Dermis blood vessel endothelial cell (primary cell): ENCODE results near the gene SDS. TPM values are rescaled to one million over a fixed set of nuclear protein-coding genes. Genes with fewer than 3 reads are reported as not detected.
A peak's percentile ranks its signal among the peaks of the same experiment; 100 is the strongest.

Experiments used
- DNase-seq: peaks from one replicate; pipeline ENCODE4 v3.0.0; 2010
- total RNA-seq: library from RNA; depleted of rRNA; stranded (reverse); fragments of >200 nt; gene quantifications from 2 replicates; pipeline ENCODE4 v1.2.3, GENCODE V29; 2014

The SDS gene, protein sequence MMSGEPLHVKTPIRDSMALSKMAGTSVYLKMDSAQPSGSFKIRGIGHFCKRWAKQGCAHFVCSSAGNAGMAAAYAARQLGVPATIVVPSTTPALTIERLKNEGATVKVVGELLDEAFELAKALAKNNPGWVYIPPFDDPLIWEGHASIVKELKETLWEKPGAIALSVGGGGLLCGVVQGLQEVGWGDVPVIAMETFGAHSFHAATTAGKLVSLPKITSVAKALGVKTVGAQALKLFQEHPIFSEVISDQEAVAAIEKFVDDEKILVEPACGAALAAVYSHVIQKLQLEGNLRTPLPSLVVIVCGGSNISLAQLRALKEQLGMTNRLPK
- not detected in 2 replicates for total RNA-seq

DNA sequence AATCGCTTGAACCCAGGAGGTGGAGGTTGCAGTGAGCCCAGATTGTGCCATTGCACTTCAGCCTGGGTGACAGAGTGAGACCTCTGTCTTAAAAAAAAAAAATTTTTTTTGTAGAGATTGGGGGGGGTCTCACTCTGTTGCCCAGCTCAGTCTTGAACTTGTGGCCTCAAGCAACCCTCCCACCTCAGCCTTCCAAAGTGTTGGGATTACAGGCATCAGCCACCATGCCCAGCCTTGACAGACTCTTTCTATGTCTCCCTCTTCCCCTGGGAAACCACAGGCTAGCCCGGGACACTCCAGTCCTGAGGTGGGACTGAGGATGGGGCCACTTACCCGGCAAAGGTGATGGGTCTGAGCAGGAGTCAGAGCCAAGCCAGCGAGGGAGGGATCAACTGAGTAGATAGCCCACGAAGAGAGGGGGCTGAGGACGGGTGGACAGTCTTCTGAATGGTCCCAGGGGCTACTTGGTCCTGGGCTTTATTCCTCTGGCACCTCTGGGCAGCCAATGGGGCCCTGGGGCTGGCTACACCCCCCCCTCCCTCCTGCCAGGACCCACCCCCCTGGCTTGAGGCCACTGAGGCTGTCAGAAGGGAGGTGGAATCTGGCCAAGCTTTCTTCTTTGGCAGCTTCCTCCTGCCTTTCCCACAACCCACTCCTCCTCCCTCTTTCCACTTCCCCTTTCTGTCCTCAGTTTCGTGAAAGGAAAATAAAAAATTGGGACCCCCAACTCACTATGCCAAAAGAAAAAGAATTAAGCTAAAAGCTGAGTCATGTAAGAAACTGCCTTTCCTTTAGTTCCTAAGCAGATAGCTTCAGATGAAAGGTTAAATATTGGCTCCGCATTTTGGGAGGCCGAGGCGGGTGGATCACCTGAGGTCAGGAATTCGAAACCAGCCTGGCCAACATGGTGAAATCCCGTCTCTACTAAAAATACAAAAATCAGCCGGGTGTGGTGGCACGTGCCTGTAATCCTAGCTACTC lies at the start of gene SDS:
Gene SDS (minus strand): TSS at position 453 of the 981 bp plus-strand sequence. CDS start 4,179 bp downstream, outside the sequence.
- DNase-seq, result peak; percentile 34

DNA sequence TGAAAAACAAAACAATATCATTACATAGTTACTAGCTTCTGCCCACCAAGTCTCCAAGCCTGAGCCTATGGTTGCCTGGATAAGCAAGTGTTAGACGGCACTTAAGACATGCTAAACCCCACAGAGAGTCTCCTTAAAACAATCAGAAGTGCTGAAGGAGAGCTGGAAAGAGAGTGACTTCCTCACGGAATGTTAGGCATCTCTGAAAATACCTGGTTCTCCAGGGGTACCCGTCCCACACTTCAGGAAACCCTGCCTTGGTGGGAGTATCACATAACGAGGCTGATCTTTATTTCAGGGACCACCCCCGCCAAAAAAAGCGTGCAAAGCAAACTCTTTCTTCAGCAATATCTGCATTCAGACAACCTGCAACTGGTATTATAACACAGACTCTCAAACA lies 49.6 kb upstream of the SDS start:
- no peak for DNase-seq

DNA sequence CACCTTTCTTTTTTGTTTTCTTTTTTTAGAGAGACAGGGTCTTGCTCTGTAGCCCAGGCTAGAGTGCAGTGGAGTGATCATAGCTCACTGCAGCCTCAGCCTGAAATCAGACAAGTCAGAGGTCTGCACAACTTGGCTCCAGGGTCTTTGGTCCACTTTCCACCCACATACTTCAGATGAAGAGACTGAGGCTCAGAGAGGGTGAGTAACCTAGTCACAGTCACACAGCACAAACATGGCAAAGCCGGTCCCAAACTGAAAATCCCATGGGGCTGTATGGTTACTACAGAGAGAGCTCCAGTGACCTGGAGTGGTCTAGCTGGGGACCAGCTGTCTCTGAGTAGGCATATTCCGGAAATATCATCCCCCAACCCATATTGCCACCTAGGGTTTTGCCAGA lies 48.8 kb upstream of the SDS start:
- DNase-seq, result no peak

DNA sequence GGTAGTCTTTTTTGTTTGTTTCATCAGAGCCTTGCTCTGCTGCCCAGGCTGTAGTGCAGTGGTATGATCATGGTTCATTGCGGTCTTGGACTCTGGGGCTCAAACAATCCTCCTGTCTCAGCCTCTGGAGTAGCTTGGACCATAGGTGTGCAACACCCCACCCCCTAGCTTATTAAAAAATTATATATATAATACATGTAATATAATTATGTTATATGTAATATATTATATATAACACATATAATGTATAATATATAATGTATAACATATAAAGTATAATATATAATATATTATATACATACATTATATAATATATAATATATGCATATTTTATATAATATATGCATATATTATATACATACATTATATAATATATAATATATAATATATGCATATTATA lies 46.2 kb upstream of the SDS start:
- DNase-seq, result no peak

DNA sequence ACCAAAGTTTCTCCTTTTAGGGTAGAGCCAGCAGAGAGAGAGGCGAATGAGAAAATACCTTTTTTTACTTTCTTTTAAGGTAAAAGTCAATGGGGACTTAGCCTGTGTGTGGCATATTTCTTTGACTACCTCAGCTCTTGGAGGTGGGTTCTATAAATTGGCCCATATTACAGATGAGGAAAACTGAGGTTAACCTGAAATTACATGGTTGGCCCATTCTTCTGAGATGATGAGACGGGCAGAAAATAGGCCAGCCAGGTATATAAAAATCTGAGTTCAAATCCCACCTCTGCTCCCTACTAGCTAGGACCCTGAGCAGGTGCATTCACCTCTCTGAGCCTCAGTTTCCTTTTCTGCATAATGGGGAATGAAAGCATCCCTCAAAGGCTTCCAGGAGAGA lies 45.6 kb upstream of the SDS start:
- no peak for DNase-seq

DNA sequence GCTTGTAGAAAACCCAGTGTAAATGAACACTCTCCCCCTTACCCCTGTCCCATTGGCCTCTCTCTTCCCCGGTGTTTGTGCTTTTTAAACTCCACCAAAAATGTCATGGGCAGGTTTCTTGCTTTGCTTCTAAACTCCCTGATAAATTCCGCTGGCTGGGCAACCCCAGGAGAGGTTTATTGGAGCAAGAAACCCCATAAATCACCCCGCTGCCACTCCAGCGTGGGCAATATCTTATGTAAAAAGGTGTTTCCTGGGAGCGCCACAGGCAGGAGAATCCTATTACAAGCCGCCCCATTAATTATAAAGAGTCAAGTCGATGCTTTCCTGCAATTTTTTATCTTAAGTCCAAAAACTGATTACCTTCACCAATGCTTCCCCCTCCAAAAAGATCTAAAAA lies 45.2 kb upstream of the SDS start:
- DNase-seq, result no peak

DNA sequence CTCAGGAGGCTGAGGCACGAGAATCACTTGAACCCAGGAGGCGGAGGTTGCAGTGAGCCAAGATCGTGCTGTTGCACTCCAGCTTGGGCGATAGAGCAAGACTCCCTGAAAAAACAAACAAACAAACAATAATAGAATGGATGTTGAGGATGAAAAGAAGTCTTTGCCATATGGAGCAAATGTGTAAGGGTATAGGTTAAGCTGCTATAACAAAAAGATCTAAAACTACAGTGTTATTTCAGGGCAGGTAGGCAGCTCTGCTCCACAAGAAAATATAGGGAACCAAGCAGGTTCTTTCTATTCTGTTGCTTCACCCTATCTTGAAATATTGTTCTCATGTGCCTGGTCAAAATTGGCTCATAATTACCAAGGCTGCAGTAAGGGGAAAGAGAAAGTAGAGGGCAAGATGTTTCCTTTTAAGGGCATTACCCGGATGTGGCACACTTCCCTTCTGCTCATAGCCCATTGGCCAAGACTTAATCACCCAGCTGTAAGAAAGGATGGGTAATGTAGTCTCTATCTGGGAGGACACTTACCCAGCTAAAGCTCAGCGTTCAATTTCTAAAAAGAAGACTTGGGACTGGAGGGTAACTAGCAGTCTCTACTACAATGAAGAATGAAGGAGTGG lies 42.0 kb upstream of the SDS start:
- DNase-seq, result peak; percentile 25

DNA sequence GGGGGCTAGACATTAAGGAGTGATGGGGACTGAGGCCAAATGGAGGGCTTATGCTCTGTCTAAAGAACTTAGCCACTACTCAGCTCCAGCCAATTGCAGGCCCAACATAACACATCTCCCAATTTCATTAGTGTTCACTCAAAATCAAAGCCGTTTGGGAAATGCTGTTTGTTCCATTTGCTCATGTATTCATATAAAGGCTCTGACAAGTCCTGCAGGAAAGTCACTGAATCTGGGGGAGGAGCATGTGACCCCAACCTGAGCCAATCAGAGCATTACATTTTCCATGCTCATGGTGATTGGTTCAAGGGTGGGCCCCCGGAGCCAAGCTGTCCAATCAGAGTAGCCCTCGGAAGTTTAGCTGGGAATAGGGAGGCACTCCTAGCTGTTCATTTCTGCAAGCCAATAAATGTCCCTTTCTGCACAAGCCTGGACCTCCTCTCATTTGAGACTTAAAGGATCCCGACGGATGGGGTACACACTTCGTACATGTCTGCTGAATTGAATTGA lies 39.4 kb upstream of the SDS start:
- DNase-seq, result no peak

DNA sequence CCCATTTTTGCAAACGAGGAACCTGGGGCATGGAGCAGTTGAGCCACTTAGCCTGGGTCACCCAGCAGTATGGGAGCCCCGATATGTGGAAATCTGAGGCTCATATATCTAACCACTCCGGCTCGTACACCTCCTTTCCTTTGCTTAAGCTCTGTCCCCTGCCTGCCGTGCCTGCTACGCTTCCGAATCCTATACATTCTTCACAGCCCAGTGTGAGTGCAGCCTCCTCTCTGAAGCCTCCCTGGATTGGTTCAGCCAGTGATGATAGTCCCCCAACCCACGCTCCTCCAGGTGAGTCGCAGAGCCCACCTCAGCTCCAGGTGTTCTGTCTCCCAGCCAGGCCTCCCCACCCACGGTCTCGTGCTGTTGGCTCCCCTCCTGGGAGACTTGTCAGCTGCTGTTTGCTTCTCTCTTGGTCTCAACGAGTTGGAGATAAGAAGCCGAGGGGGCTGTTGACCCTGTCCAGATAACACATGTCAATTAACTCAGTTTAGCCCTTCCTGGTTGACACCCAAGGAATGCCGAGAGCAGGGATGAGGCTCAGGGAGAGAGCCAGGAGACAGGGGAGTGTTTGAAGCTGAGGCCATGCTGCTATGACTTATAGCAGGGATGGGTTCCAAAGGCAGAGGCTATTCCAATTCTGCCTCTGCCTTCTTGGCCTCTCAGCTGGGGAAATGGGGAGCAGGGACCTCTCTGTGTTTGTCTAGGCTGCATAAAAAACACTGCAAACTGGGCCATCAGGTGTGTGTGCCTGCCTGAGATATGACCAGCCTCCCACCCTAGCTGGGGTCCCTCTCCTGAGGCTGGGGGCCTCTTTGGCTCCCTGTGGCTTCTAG lies 37.5 kb upstream of the SDS start:
- DNase-seq, result no peak

DNA sequence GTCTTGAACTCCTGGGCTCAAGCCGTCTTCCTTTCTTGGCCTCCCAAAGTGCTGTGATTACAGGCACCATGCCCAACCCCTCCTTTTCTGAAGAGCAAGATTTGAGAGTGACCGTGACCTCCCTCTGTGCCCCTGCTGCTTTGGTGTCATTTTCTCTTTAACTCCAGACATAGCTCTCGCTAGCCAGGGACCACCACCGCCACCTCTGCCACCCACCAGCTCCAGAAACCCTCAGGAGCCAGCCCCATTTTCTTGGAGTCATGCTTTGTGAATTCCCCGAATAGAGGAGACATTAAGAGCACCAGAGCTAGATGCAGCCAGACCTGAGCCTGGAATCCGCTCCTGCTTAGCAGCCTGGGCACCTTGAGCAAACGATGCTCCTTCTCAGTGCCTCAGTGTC lies 36.6 kb upstream of the SDS start:
- no peak for DNase-seq

DNA sequence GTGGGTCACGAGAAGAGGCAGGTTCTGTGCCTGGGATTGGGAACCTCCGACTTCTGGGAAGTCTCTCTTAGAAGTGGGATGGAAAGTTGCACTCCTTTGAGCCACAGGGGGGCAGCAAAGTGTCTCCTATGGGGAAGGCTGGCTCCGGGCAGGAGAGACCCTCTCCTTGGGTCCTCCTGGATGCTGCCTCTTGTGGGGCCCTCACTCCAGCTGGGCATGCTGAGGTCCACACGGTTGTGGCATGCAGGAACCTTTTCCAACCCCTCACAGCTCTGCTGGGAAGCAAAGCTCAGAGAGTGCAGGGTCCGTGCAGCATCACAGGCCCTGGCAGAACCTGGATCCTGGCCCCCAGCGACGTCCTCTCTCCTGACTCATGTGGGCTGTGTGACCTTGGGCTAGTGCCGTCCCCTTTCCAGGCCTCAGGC lies 35.9 kb upstream of the SDS start:
- peak; percentile 68 for DNase-seq

DNA sequence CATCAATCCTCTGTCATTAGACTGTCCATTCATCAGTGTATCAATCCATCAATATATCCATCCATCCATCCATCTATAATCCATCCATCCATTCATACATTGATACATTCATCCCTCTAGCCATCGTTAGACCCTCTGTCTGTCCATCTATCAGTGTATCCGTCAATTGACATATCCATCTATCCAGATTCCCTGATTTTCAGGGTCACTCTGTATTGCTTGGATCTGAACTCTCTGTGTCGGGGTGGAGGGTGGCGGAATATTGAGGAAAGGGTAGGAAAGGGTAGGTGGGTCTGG lies 35.6 kb upstream of the SDS start:
- no peak for DNase-seq

DNA sequence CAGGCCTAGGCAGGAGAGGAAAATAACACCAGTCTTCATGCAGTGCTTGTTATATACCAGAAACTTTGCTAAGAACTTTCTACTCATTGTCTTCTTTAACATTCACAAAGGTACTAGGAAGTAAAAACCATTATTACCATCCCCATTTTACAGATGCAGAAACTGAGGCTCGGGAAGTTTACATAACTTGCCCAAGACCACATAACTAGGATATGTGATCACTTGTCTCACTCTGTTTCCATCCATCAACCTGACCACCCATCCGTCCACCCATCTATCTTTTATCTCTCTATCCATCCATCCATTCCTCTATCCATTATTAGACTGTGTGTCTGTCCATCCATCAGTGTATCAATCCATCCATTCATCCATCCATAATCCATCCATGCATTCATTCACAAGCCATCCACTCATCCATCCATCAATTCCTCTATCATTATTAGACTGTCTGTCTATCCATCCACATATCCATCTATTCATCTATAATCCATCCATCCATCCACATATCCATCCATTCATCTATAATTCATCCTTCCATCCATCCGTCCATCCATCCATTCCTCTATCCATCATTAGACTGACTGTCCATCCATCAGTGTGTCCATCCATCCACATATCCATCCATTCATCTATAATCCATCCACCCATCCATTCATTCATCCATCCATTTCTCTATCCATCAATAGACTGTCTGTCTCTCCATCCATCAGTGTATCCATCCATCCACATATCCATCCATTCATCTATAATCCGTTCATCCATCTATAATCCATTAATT lies 35.0 kb upstream of the SDS start:
- DNase-seq, result no peak

DNA sequence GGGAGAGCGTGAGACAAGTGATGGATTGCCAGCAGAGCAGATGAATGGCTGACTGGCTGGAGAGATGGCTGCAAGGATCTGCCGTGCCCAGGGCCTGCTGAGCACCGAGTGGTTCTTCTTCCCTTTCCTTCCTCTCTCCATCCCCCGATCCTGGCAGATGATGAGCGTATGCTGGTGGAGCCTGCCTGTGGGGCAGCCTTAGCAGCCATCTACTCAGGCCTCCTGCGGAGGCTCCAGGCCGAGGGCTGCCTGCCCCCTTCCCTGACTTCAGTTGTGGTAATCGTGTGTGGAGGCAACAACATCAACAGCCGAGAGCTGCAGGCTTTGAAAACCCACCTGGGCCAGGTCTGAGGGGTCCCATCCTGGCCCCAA lies 34.0 kb upstream of the SDS start:
- DNase-seq, result no peak

DNA sequence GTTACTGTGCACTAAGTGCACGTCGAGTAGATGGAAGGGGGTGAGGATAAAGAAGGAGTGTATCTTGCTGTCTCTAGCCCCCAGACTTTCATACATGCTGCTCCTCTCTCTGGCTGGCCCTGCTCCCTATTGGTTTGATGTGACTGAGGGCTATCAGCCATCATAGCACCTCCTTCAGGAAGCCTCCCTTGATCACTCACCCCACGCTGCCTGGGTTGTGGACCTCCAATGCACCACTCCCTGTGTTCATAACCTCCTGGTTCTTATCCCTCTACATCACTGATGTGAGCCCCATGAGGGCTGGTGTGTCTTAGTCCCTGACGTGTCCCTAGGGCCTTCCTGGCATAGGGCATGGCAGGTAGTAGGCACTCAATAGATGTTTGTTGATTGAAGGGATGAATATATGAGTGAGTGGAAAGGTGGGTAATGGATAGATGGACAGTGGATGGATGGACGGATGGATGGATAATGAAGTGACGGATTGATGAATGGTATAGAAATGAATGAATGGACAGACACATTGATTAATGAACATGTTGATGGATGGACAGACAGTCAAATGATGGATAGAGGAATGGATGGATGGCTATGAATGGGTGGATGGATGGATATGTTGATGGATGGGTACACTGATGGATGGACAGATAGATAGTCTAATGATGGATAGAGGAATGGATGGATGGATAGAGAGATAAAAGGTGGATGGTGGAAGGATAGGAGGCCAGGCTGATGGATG lies 33.5 kb upstream of the SDS start:
- no peak for DNase-seq

DNA sequence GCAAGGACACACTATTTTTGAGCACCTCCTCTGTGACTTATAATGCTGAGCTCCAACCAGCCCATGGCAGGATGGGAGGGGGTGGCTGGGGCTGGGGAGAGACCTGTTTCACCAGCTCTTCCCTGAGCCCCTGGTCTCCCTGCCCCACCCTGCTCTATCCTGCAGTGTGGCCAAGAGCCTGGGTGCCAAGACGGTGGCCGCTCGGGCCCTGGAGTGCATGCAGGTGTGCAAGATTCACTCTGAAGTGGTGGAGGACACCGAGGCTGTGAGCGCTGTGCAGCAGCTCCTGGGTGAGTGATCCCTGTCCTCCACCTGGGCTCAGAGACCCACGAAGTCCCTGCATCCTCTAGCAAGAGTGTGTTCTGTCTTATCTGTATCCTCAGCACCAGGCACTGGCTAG lies 32.9 kb upstream of the SDS start:
- DNase-seq, result no peak

DNA sequence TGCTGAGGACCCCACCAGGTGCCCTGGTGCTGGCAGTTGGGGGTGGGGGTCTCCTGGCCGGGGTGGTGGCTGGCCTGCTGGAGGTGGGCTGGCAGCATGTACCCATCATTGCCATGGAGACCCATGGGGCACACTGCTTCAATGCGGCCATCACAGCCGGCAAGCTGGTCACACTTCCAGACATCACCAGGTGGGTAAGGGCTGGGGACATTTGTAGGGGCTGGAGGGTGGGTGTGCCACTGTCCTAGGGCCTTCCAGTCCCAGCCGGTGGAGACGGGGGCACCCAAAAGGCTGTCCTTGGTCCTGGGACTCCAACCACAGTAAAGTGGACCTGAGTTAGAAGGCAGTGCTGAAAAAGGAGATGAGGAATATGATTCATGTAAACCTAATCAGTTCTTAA lies 31.7 kb upstream of the SDS start:
- DNase-seq, result no peak

DNA sequence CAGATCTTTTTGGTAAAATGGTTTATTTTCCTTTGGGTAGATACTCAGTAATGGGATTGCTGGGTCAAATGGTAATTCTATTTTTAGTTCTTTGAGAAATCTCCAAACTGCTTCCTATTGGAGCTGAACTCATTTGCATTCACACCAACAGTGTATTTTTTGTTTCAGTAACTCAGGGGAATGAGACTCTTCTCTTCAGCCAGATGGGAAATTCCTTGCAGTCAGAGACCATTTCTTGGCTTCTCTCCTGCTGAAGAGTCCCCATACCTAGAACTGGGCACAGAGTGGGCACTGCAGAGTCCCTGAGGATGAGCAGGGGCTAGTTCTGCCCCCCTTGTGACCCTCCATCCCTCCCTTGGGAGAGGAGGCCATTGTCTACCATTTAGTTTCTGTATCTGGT lies 29.3 kb upstream of the SDS start:
- DNase-seq, result no peak

DNA sequence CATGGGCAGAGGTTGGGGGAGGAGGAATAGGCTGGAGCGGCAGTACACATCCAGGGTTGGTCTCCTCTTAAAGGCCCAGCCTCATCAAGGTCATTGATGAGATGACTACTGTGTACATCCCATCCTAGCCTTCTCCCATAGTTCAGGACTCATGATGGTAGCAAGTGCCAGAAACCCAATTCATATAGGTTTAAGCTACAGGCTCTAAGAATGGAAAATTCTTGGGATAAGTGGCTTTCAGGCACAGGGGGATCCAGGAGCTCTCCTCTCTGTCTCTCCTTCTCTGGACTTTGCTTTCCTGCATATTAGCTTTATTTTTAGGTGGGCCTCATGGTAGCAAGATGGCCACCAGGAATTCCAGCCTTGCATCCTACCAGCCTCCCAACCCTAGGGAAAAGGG lies 24.8 kb upstream of the SDS start:
- DNase-seq, result no peak

DNA sequence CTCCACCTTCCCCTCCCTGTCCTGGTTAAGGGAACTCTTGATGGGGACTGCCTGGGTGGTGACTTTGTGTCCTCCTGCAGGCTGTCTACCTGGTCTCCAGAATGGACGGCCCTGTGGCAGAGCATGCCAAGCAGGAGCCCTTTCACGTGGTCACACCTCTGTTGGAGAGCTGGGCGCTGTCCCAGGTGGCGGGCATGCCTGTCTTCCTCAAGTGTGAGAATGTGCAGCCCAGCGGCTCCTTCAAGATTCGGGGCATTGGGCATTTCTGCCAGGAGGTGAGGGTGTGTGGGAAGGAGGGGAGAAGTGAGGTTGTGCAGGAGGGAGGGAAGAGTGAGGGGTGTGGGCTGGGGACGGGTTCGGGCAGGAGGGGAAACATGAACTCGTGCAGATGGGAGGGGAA lies 24.2 kb upstream of the SDS start:
- no peak for DNase-seq

DNA sequence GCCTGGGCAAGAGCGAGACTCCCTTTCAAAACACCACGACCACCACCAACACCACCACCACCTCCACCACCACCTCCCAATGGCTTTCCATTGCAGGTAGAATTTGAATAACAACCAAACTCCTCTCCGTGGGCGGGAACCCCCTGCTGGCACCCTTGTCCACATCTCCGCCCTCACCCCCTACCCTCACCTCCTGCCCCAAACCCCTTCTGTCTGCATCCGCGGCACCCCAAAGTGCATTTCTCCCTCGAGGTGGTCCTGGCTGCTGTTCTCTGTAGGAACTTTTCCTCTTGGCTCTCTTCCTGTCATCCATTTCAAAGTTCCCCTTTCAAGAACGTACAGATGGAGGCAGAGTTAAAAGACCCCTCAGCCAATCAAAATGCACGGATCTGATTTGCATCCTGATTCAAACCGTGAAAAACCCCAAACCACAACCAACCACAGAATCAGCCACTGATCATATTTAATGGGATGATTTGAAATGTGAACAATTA lies 22.3 kb upstream of the SDS start:
- no peak for DNase-seq
